ENCODE measurements around the gene MSANTD2.

The MSANTD2 gene

GRCh38 chr11:124800226-124800929 lies at the start of gene MSANTD2:
TSS of gene MSANTD2 (minus strand) at chr11:124800406. CDS start at chr11:124800380, 26 bp downstream.
- no peak for TF ChIP-seq CTCF (IDR thresholded peaks at IDR 0.05; ENCODE audit: control insufficient read depth, insufficient read depth, low read depth, low read length, missing control alignments)
- DNase-seq (ENCODE audit: low read depth) = no peak
- peak within 1 kb of the TSS; percentile 76 for H3K4me3 ChIP-seq (ENCODE audit: control insufficient read depth, low read depth, low read length)

- TF ChIP-seq CTCF (IDR thresholded peaks at IDR 0.05; ENCODE audit: control insufficient read depth, insufficient read depth, low read depth, low read length, missing control alignments) = no peak
- H3K4me3 ChIP-seq (ENCODE audit: control insufficient read depth, low read depth, low read length) = no peak overlapping the region
- no peak for DNase-seq (ENCODE audit: low read depth)
These were observed 46.0 kb upstream of the MSANTD2 start for GRCh38 chr11:124846070-124846673.

- no peak for DNase-seq (ENCODE audit: low read depth)
- no peak for TF ChIP-seq CTCF (IDR thresholded peaks at IDR 0.05; ENCODE audit: control insufficient read depth, insufficient read depth, low read depth, low read length, missing control alignments)
- H3K4me3 ChIP-seq (ENCODE audit: control insufficient read depth, low read depth, low read length) = no peak overlapping the region
These were observed 44.5 kb upstream of the MSANTD2 start for GRCh38 chr11:124844664-124845079.

- no peak for DNase-seq (ENCODE audit: low read depth)
- no peak overlapping the region for H3K4me3 ChIP-seq (ENCODE audit: control insufficient read depth, low read depth, low read length)
- TF ChIP-seq CTCF (IDR thresholded peaks at IDR 0.05; ENCODE audit: control insufficient read depth, insufficient read depth, low read depth, low read length, missing control alignments) = no peak
These were observed 43.4 kb upstream of the MSANTD2 start for GRCh38 chr11:124843616-124843910.

GRCh38 chr11:124842305-124842704 lies 42.1 kb upstream of the MSANTD2 start:
- TF ChIP-seq CTCF (IDR thresholded peaks at IDR 0.05; ENCODE audit: control insufficient read depth, insufficient read depth, low read depth, low read length, missing control alignments) = no peak
- no peak overlapping the region for H3K4me3 ChIP-seq (ENCODE audit: control insufficient read depth, low read depth, low read length)
- no peak for DNase-seq (ENCODE audit: low read depth)

- DNase-seq (ENCODE audit: low read depth) = no peak
- TF ChIP-seq CTCF (IDR thresholded peaks at IDR 0.05; ENCODE audit: control insufficient read depth, insufficient read depth, low read depth, low read length, missing control alignments) = no peak
- no peak overlapping the region for H3K4me3 ChIP-seq (ENCODE audit: control insufficient read depth, low read depth, low read length)
These were observed 41.6 kb upstream of the MSANTD2 start for GRCh38 chr11:124841840-124842239.

Measured in AG09309 (cell line).